Activated naive CD4-positive, alpha-beta T cell treated with anti-CD3 and anti-CD28 coated beads, Interleukin-2, amount 50 U/mL, for 72 hours (primary cell): ENCODE data around the gene C10orf62. TPM values are rescaled to one million over a fixed set of nuclear protein-coding genes. Genes with fewer than 3 reads are reported as not detected.

ENCODE experiments used
- ATAC-seq, 2 donors: fragments of 150-1000 bp; cut with Tn5 transposase; 2 replicates each; pipeline ENCODE4 v1.10.0; 2021; ENCODE audit warnings: mild to moderate bottlenecking in 2 of 2, moderate library complexity in 2 of 2
- DNase-seq, 2 donors: peaks; one replicate each; pipeline ENCODE4 v3.0.0; 2021 to 2022; ENCODE audit warnings: low spot score in 2 of 2
- H3K27ac Mint-ChIP-seq, 2 donors: one replicate each; pipeline ENCODE4 v1.8.0; 2022; ENCODE audit warnings: mild to moderate bottlenecking in 2 of 2, mixed read lengths in 2 of 2
- H3K36me3 Mint-ChIP-seq, 2 donors: one replicate each; pipeline ENCODE4 v1.8.0; 2022; ENCODE audit warnings: mixed read lengths in 2 of 2
- H3K9me3 Mint-ChIP-seq, 2 donors: one replicate each; pipeline ENCODE4 v1.8.0; 2022; ENCODE audit warnings: mixed read lengths in 2 of 2
- total RNA-seq, 2 donors: library from RNA; stranded (reverse); gene quantifications; one replicate each; pipeline ENCODE4 v1.2.3, GENCODE V29; 2022

C10orf62 gene
- total RNA-seq, 2 donors from 2014 or later = not detected

DNA sequence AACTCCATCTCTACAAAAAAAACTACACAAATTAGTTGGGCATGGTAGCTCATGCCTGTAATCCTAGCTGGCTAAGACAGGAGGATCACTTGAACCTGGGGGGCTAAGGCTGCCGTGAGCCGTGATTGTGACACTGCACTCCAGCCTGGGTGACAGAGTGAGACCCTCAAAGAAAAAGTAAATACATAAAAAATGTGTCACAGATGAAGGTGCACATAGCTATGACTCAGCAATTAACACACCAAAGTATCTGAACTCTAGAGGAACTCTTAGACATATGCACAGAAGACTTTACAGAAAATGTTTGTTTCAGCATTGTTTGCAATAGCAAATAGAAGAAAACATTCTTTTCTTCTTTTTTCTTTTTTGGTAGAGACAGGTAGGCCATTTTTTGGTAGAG is 8.3 kb downstream of the C10orf62 start:
- DNase-seq (no peak), ATAC-seq (no peak)
- Mint-ChIP-seq H3K9me3 (no peaks in the 10 kb centered on the region), H3K36me3 (no peaks in the 10 kb centered on the region), H3K27ac (peak overlapping the region in 1 of 2 donors; percentile 52)

DNA sequence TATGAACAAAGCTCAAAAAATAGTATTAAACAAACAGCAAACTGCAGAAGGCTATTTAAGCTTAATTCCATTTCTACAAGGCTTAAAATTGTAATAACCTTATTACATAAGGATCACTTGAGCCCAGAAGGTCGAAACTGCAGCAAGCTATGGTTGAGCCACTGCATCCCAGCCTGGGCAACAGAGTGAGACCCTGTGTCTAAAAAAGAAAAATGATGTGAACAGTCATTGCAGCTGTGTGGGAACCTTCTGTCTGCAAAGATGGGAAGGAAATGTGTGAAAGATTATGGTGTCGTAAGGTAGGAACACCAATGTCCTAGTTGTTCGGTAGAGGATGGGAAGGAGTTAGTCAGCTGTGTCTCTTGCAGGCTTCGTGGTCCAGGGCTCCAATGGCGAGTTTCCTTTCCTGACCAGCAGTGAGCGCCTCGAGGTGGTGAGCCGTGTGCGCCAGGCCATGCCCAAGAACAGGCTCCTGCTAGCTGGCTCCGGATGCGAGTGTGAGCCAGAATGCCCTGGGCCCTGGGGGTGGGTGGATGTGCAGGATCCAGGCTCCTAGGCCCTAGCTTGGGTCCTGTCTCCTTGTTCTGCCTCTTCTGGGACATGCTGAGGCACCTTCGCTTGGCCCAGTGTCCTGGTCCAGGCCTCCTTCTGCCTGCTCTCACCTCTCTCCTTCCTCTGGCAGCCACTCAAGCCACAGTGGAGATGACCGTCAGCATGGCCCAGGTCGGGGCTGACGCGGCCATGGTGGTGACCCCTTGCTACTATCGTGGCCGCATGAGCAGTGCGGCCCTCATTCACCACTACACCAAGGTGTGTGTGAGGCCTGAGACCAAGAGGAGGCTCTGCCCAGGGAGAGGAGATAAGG is 9.1 kb downstream of the C10orf62 start:
- H3K36me3 Mint-ChIP-seq = no peaks in the 10 kb centered on the region
- ATAC-seq (no peak), DNase-seq (no peak)
- peak overlapping the region; percentile 9 to 89 for H3K27ac Mint-ChIP-seq
- H3K9me3 Mint-ChIP-seq = no peaks in the 10 kb centered on the region

DNA sequence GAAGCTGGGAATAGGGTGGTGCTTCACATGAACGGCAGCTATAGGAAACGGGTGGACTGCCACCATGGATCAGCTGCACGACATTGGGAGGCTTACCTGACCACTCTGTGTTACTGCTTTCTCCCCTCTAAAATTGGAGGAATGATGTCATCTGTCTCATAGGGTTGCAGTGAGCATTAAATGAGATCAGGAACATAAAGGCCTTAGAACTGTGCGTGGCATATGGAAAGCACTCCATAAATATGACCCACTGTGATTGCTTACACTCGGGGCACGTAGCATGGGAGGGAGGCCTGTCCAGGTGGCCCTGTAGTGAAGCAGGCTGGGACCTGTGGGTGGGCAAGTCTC is 9.7 kb downstream of the C10orf62 start:
- H3K27ac Mint-ChIP-seq = peak overlapping the region; percentile 9 to 89

DNA sequence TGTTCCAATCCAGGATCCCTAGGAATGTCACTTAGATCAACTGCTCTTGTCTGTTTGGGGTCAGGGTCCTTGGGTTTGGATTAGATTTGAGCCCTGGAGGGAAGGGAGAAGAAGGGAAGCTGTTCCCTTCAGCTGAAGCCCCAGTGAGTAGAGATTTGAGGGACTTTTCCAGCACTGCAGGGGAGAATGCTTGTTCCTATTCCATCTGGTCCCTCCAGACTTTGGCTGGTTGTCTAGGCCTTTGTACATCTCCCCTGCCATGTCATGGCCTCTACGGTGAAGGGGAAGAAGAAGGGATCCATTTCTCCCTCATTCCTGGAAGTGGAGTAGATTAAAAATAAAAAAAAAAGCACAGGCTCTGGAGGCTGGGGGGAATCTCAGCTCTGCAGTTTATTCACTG is 11.1 kb downstream of the C10orf62 start:
- DNase-seq = no peak
- ATAC-seq = no peak
- H3K27ac Mint-ChIP-seq = peak overlapping the region in 1 of 2 donors; percentile 36
- no peaks in the 10 kb centered on the region for H3K36me3 Mint-ChIP-seq
- no peaks in the 10 kb centered on the region for H3K9me3 Mint-ChIP-seq

More for the DNA sequence above, 9.7 kb downstream of the C10orf62 start:
- no peak for DNase-seq
- H3K9me3 Mint-ChIP-seq = no peaks in the 10 kb centered on the region
- ATAC-seq = no peak
- H3K36me3 Mint-ChIP-seq = no peaks in the 10 kb centered on the region

DNA sequence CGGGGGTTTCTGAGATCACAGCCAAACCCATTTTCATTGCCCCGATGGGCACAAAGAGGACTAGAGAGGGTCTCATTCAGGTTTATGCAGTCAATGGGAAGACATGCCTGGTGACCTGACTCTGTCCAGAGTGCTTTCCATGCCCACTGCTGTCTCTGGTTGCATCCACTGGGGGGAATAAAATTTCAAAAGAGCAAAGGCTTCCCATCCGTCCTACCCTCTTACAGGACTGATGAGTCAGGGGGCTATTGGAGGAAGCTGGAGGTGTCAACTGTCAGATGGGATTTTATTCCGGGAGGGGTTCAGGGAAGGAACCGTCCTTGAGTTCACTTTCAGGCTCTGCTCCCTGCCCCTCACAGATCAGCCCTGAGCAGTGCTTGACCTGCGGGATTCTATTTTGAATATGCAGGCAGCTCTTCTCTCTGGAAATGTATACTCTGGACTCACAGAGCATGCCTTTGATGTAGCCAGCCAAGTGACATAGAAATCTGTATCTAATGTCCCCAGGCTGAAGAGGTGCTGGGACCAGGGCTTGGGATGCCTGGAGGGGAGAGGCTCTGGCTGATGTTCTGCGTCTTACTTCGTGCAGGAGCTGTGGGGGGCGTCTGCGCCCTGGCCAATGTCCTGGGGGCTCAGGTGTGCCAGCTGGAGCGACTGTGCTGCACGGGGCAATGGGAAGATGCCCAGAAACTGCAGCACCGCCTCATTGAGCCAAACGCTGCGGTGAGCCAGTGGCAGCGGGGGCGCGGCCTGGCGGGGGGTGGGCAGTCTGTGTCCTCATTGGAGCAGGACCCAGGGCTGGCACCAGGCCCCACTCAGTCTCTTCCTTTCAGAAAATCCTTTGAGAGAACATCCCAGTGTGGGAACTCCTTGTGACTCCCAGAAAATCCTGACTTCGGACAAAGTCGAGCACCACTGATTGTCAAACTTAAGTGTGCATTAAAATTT is 12.0 kb downstream of the C10orf62 start:
- no peak for DNase-seq
- Mint-ChIP-seq H3K9me3 (no peaks in the 10 kb centered on the region), H3K36me3 (no peaks in the 10 kb centered on the region), H3K27ac (no peak overlapping the region)
- ATAC-seq = no peak

DNA sequence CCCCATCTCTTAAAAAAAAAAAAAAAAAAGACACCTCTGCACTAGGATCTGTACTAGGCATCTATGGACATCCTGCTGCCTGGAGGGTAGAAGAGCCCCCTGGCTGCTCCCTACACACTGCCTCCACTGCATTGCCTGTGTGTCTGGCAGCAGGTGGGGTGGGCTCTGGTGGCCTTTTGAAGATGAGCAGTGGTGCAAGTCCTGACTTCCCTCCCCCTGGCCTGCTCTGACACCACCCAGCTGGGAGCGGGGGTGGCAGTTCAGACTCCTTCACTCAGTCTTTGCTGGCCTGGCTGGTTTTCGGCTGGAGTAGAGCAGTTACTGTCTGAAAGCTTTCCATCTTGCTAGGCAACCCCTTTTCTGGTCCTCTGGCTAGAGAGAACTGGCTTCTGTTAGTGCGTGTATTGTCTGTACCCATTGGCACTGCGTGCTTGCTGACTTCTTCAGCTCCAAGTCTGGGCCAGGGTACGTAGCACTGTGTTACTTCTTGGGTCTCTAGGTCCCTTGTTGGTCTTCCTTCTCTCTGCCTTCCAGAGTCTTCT is 17.6 kb downstream of the C10orf62 start:
- Mint-ChIP-seq H3K27ac (no peak overlapping the region), H3K36me3 (no peaks in the 10 kb centered on the region), H3K9me3 (no peaks in the 10 kb centered on the region)

DNA sequence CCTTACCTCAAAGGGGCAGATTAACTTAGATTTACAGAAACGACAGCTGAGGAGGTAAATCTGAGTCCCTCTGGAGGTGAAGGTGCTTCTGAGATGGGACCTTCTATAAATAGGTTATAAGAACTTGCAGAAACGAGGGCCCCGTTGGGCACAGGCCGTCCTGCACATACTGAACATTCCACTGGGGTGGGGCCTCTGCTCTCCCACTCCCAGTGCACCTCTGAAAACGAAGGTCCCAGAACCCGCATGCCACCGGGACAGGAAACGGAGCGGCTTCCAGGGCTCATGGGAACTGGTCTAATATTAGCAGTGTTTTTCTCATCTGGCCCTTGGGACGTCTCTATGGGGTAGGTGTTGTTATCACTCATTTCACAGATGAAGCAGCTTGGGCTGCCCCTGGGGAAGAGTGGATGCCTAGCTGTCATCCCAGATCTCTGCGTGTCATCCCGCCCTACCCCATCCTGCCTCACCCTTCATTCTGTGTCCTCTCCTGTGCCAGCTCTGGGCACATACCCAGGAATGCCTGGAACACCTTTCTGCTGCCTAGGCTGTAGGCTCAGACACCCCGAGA is 19.6 kb downstream of the C10orf62 start:
- Mint-ChIP-seq H3K27ac (no peak overlapping the region), H3K36me3 (no peaks in the 10 kb centered on the region), H3K9me3 (no peaks in the 10 kb centered on the region)
- DNase-seq (no peak), ATAC-seq (no peak)

More for the DNA sequence above, 17.6 kb downstream of the C10orf62 start:
- DNase-seq = no peak
- no peak for ATAC-seq

DNA sequence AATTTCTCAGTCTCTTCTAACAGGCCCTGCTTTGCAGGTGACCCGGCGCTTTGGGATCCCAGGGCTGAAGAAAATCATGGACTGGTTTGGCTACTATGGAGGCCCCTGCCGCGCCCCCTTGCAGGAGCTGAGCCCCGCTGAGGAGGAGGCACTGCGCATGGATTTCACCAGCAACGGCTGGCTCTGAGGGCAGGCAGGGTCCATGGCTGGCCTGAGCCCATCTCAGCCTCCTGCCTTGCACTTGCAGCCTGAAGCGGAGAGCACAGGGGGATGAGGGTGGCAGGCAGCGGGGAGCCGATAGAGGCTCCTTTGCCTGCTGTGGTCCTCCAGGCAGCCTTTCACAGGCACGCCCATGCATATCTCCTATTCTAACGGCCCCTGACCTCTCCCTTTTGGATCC is 22.0 kb downstream of the C10orf62 start:
- no peak for ATAC-seq
- Mint-ChIP-seq H3K9me3 (no peaks in the 10 kb centered on the region), H3K27ac (no peak overlapping the region), H3K36me3 (no peaks in the 10 kb centered on the region)
- no peak for DNase-seq

DNA sequence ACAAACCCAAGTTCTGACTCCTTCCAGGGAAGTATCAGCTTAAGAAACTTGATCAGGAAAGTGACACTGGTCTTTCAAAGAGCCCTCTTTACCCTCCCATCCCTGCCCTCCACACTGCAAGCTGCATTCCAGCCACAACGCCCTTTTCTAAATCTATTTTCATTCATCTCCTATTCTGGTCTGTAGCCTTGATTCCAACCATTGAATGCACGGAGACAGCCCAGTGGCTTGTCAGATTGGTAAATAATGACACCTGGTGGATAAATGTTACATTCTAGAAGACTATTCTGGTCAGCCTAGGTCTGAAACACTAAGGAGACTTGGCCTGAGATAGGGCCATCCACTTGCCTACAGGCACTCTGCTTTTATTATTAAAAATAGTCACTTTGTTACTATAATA is 22.9 kb downstream of the C10orf62 start:
- Mint-ChIP-seq H3K9me3 (no peaks in the 10 kb centered on the region), H3K27ac (no peak overlapping the region), H3K36me3 (no peaks in the 10 kb centered on the region)
- peak in 1 of 2 donors; percentile 52 for ATAC-seq
- no peak for DNase-seq

DNA sequence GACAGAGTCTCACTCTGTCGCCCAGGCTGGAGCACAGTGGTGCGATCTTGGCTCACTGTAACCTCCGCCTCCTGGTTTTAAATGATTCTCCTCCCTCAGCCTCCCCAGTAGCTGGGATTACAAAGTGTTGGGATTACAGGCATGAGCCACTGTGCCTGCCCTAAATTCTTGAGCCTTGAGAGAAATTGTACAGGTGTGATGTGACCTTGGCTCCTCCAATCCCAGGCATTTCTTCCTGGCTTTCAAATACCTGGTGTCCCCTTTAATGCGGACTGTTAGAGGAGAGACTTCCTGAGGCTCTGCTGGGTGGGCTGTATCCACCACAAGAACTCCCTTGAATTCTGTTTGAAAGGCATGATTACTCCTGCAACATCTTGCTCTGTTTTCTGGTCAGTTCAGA is 28.8 kb downstream of the C10orf62 start:
- Mint-ChIP-seq H3K27ac (peak overlapping the region in 1 of 2 donors; percentile 75), H3K9me3 (no peaks in the 10 kb centered on the region), H3K36me3 (no peaks in the 10 kb centered on the region)
- ATAC-seq (no peak), DNase-seq (no peak)

DNA sequence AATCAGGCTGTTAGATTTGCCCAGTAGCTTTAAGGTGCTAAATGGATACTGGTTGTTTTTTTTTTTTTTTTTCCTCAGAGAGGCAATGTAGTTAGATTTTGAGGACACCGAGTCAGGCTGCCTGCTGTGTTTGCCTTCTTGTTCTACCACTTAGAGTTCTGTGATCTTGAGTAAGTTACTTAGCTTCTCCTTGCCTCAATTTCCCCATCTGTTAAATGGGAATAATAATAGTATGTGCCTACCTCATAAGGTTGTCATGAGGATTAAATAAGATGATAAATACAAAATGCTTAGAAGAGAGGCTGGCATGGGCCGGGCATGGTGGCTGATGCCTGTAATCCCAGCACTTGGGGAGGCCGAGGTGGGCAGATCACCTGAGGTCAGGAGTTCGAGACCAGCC is 29.2 kb downstream of the C10orf62 start:
- Mint-ChIP-seq H3K9me3 (no peaks in the 10 kb centered on the region), H3K27ac (no peak overlapping the region), H3K36me3 (no peaks in the 10 kb centered on the region)
- DNase-seq = no peak
- ATAC-seq = no peak

DNA sequence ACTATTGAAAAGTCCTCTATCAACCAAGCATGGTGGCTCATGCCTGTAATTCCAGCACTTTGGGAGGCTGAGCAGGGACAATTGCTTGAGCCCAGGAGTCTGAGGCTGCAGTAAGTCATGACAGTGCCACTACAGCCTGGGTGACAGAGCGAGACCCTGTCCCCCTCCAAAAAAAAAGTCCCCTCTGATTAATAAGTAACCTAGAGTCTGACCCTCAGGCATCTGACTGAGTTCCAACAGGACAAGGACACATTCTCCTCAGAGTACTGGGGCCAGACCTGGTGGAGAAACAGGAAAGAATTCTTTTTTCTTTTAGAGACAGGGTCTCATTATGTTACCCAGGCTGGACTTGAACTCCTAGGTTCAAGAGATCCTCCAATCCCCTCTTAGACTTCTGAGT is 33.8 kb downstream of the C10orf62 start:
- H3K36me3 Mint-ChIP-seq = no peaks in the 10 kb centered on the region
- ATAC-seq = no peak
- no peak overlapping the region for H3K27ac Mint-ChIP-seq
- H3K9me3 Mint-ChIP-seq = no peaks in the 10 kb centered on the region
- DNase-seq = no peak

DNA sequence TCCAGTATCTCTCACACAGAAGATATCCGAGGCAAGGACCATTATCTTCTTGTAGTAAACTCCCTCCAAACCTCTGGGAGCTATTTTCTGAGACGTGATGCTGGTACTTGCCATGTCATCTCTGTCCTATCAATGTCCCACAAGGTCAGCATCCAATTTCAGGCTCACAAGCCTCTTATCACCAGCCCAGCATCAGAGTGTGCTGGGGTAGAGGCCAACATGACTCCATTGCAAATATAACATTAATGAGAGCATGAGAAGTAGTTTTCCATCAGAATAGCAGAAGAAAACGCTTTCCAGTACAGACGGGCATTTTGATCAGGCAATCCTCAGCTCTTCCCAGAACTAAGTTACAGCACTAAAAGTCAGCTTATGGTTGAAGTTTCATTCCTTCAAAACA is 38.2 kb downstream of the C10orf62 start:
- H3K36me3 Mint-ChIP-seq = no peaks in the 10 kb centered on the region
- H3K27ac Mint-ChIP-seq = no peak overlapping the region
- ATAC-seq (no peak), DNase-seq (no peak)
- H3K9me3 Mint-ChIP-seq = no peaks in the 10 kb centered on the region

DNA sequence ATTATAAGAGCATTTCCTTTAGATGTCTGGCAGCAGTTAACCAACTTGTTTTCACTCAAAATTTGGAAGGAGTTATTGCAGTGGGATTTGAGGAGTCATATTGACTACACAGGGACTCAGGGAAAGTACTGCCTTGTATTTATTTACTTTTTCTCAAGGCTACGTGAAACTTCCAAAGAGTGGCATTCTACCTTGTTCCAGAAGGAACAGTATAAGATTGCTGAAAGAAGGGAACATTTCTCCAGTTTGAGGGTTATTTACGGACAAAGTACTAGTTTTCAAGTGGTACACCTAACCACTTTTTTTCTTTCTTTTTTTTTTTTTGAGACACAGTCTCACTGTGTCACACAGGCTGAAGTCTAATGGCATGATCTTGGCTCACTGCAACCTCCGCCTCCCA is 38.7 kb downstream of the C10orf62 start:
- ATAC-seq = no peak
- H3K27ac Mint-ChIP-seq = no peak overlapping the region
- no peaks in the 10 kb centered on the region for H3K9me3 Mint-ChIP-seq
- no peak for DNase-seq
- peaks cover 3% of the 10 kb centered on the region in 2 donors for H3K36me3 Mint-ChIP-seq

DNA sequence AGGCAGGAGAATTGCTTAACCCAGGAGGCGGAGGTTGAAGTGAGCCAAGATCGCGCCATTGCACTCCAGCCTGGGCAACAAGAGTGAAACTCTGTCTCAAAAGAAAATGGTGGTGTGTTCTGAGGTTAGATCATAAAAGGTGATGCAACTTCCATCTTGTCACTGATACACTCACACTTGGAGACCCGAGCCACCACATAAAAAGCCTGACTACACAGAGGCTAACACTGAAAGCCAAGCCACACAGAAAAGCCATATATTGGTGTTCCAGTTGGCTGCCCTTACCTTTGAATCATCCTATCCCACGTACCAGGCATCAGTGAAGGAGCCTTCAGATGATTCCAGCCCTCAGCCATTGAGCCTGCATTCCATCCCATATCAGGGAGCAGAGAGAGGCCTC is 39.8 kb downstream of the C10orf62 start:
- Mint-ChIP-seq H3K27ac (no peak overlapping the region), H3K36me3 (peaks cover 6% of the 10 kb centered on the region in 2 donors), H3K9me3 (no peaks in the 10 kb centered on the region)
- DNase-seq = no peak
- ATAC-seq = no peak

DNA sequence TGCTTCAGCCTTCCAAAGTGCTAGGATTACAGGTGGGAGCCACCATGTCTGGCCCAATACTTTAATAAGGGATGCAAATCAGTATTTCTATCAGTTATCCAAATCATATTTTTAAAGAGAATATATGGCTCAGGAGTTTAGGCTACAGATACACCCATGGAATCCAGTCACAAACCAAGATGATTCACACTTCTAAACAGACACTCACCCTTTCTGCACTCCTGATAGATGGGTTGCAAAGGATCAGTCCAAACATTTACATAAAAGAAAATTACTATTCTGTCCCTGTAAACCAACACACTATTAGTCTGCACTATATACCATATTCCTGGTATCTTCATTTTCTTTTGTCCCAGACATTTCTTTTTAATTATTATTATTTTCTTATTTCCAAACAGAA is 41.6 kb downstream of the C10orf62 start:
- DNase-seq = no peak
- H3K9me3 Mint-ChIP-seq = no peaks in the 10 kb centered on the region
- peaks cover 6% of the 10 kb centered on the region in 2 donors for H3K36me3 Mint-ChIP-seq
- no peak overlapping the region for H3K27ac Mint-ChIP-seq
- ATAC-seq = no peak
